Stomach (tissue), 9 donors: ENCODE data around the gene SLC37A1. TPM values are rescaled to one million over a fixed set of nuclear protein-coding genes. Genes with fewer than 3 reads are reported as not detected.
"Not testable (repeated sequence)": the region's sequence is repeated elsewhere in the genome, so short reads cannot be mapped to it uniquely, and the experiment has no call there.

Experiments used
- DNase-seq, 2 donors: peaks; one replicate each; pipeline versions ENCODE4 v3.0.0 to v3.0.0-alpha.2; 2013 to 2019
- H3K27ac ChIP-seq, 5 donors: fragments of 200-600 bp in 4 of 5; sonication (generic) in 4 of 5; one replicate each; pipeline ENCODE4 v1.5.1; 2013 to 2019; ENCODE audit warnings: mild to moderate bottlenecking in 1 of 5, moderate library complexity in 1 of 5
- H3K27me3 ChIP-seq, 3 donors: fragments of 200-600 bp; sonication (generic); one replicate each; pipeline ENCODE4 v1.5.1; 2017 to 2019; ENCODE audit warnings: mixed run types in 1 of 3
- H3K36me3 ChIP-seq, 4 donors: fragments of 200-600 bp; sonication (generic); 1 replicate in 3 of 4; 2 replicates in 1 of 4; pipeline ENCODE4 v1.5.1; 2016 to 2019
- H3K4me1 ChIP-seq, 4 donors: fragments of 200-600 bp; sonication (generic); one replicate each; pipeline ENCODE4 v1.5.1; 2016 to 2019
- H3K4me3 ChIP-seq, 4 donors: fragments of 200-600 bp; sonication (generic) in 3 of 4; one replicate each; pipeline ENCODE4 v1.5.1; 2016 to 2019; ENCODE audit warnings: mild to moderate bottlenecking in 1 of 4
- H3K9me3 ChIP-seq, 4 donors: fragments of 200-600 bp; sonication (generic); one replicate each; pipeline ENCODE4 v1.5.1; 2016 to 2019
- CTCF ChIP-seq, 7 experiments: fragments of 450-650 bp in 4 of 7; fragments of 200-600 bp in 3 of 7; sonication (generic) in 3 of 7; IDR thresholded peaks; one replicate each; pipeline ENCODE4 v1.5.1; 2016 to 2019; ENCODE audit warnings: antibody characterized with exemption in 7 of 7, control low read depth in 2 of 7, mild to moderate bottlenecking in 1 of 7
- EP300 ChIP-seq: sonication (generic); formaldehyde crosslinking; IDR thresholded peaks from one replicate; pipeline ENCODE4 v1.6.1; 2017; ENCODE audit warnings: antibody characterized with exemption
- POLR2A ChIP-seq, 4 donors: fragments of 450-650 bp; IDR thresholded peaks; one replicate each; pipeline ENCODE4 v1.6.1; 2016; ENCODE audit warnings: antibody characterized with exemption in 4 of 4, control low read depth in 2 of 4, mild to moderate bottlenecking in 1 of 4, moderate library complexity in 1 of 4
- POLR2AphosphoS5 ChIP-seq, 3 donors: sonication (generic); formaldehyde crosslinking; IDR thresholded peaks; one replicate each; pipeline ENCODE4 v1.6.1; 2016; ENCODE audit warnings: antibody characterized with exemption in 3 of 3
- WGBS, 5 donors: extraction: QIAGEN DNeasy Blood & Tissue Kit in 3 of 5; methylation state at CpG; one replicate each; pipeline versions ENCODE4 v1.1.5 to v1.1.7; 2013 to 2018; 5-methylcytosine and 5-hydroxymethylcytosine counted together
- intact Hi-C: fragments of 100-400 bp; cut with DNase I; formaldehyde crosslinking; loops from one replicate; pipeline ENCODE4 v1.15.1; 2023; ENCODE audit warnings: low total_unique reads
- polyA plus RNA-seq, 3 donors: library from polyadenylated mRNA; stranded (reverse); fragments of 200-250 nt; gene quantifications; one replicate each; pipeline ENCODE4 v1.2.3, GENCODE V29; 2013
- total RNA-seq, 5 donors: library from RNA; depleted of rRNA; stranded (reverse); fragments of >200 nt; gene quantifications; one replicate each; pipeline versions ENCODE4 v1.1.0 to v1.2.3, GENCODE V29; 2014 to 2016
- donor health status: healthy with polysubstance abuse.
- donor health status: Bipolar disorder and iron deficiency.
- donor health status: healthy.

SLC37A1 gene
- total and polyA plus RNA-seq, 8 donors = 9.8 to 72.9 (median 18.1) TPM

DNA sequence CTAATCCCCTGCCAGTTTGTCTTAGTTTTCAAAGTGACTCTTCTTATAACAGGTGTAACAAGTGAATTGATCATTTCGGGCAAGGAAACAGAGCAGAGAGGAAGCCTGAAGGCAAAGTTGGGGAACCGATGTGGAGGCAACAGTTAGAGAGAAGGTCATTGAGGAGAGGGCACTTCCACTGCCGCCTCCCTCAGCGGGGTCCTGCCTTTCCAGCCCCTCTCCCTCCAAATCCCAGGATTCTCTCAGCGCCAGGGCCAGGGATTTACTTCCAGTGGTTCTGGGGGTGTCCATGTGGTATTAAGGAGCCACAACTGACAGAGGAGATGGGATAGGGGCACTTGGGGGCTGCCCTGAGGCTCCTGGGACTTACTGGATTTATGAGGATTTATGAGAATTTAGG is 100.1 kb downstream of the SLC37A1 start:
- TF ChIP-seq POLR2AphosphoS5 (IDR thresholded peaks at IDR 0.05) (no peak), EP300 (no peak), POLR2A (IDR thresholded peaks at IDR 0.05) (no peak), CTCF (IDR thresholded peaks at IDR 0.05) (no peak)
- H3K4me1 ChIP-seq = peaks cover 0 to 16% (median 8%) of the 10 kb centered on the region in 4 donors
- peaks cover 3 to 28% (median 15%) of the 10 kb centered on the region in 3 donors for H3K27me3 ChIP-seq
- no peaks in the 10 kb centered on the region for H3K36me3 ChIP-seq
- peaks cover 0 to 8% (median 0%) of the 10 kb centered on the region in 4 donors for H3K9me3 ChIP-seq
- no peak overlapping the region for H3K4me3 ChIP-seq
- no peak overlapping the region for H3K27ac ChIP-seq
- DNase-seq = no peak
- WGBS, 5 donors = 91 to 96% (median 92%) methylated on average over 5 of the region's 5 CpGs
- intact Hi-C loops = no loop called here

- H3K27me3 ChIP-seq = peaks cover 3 to 34% (median 16%) of the 10 kb centered on the region in 3 donors
- H3K27ac ChIP-seq = no peak overlapping the region
- WGBS, 5 donors = 65 to 81% (median 71%) methylated on average over 9 of the region's 9 CpGs
- H3K4me1 ChIP-seq = peaks cover 0 to 16% (median 8%) of the 10 kb centered on the region in 4 donors
- H3K36me3 ChIP-seq = no peaks in the 10 kb centered on the region
- no peak for DNase-seq
- TF ChIP-seq EP300 (no peak), POLR2AphosphoS5 (IDR thresholded peaks at IDR 0.05) (no peak), CTCF (IDR thresholded peaks at IDR 0.05) (no peak), POLR2A (IDR thresholded peaks at IDR 0.05) (no peak)
- intact Hi-C loops = no loop called here
- H3K4me3 ChIP-seq = no peak overlapping the region
- H3K9me3 ChIP-seq = peaks cover 0 to 8% (median 0%) of the 10 kb centered on the region in 4 donors
These were observed 100.7 kb downstream of the SLC37A1 start for GRCh38 chr21:42614396-42614795.

DNA sequence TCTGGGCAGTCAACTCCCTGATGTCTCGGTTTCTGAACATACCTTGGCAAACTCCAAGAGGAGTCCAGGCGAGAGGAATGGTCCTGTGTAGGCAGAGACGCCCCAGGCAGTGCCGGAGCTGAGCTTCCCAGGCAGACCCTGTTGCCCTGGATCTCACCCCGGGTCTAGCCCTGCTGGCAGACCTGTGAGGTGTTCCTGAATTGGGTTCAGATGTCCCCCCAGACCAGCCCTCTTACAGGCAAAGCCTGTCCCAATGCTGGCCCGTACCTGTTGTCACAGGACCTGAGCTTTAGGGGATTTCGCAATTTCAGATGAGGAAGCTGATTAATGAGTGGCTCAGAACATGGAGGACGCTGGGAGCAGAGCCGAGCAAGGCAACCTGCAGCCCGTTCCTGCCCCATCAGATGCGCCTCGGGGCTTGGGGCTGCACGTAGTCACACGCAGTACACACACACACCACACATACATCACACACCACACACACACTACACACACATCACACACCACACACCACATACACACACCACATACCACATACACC is 101.2 kb downstream of the SLC37A1 start:
- Histone ChIP-seq H3K27me3 (peaks cover 3 to 39% (median 20%) of the 10 kb centered on the region in 3 donors), H3K4me1 (peaks cover 0 to 16% (median 8%) of the 10 kb centered on the region in 4 donors), H3K36me3 (no peaks in the 10 kb centered on the region), H3K27ac (no peak overlapping the region), H3K9me3 (peaks cover 0 to 8% (median 0%) of the 10 kb centered on the region in 4 donors), H3K4me3 (no peak overlapping the region)
- peak; percentile 49 to 72 for DNase-seq
- 20 to 33% (median 25%) methylated on average over 7 to 14 of the region's 14 CpGs for WGBS, 5 donors
- no peak for TF ChIP-seq POLR2AphosphoS5 (IDR thresholded peaks at IDR 0.05)
- no peak for TF ChIP-seq POLR2A (IDR thresholded peaks at IDR 0.05)
- no peak for TF ChIP-seq CTCF (IDR thresholded peaks at IDR 0.05)
- no peak for TF ChIP-seq EP300
- intact Hi-C loops = no loop called here

GRCh38 chr21:42615377-42615776 is 101.7 kb downstream of the SLC37A1 start:
- DNase-seq, intact Hi-C loops, H3K36me3 ChIP-seq, H3K27ac ChIP-seq, H3K9me3 ChIP-seq, H3K4me3 ChIP-seq: not testable (repeated sequence)
- 40 to 73% (median 60%) methylated on average over 1 to 5 of the region's 5 CpGs for WGBS, 5 donors
- Histone ChIP-seq H3K27me3 (peaks cover 3 to 44% (median 20%) of the 10 kb centered on the region in 3 donors), H3K4me1 (peaks cover 0 to 16% (median 8%) of the 10 kb centered on the region in 4 donors)

GRCh38 chr21:42615924-42616323 is 102.3 kb downstream of the SLC37A1 start:
- 54 to 63% (median 59%) methylated on average over 3 of the region's 3 CpGs for WGBS, 5 donors
- Histone ChIP-seq H3K27ac (no peak overlapping the region), H3K36me3 (no peaks in the 10 kb centered on the region), H3K27me3 (peaks cover 3 to 49% (median 20%) of the 10 kb centered on the region in 3 donors), H3K4me3 (no peak overlapping the region), H3K4me1 (peaks cover 0 to 16% (median 8%) of the 10 kb centered on the region in 4 donors), H3K9me3 (peaks cover 0 to 8% (median 0%) of the 10 kb centered on the region in 4 donors)
- no peak for DNase-seq
- TF ChIP-seq POLR2AphosphoS5 (IDR thresholded peaks at IDR 0.05) = no peak
- TF ChIP-seq POLR2A (IDR thresholded peaks at IDR 0.05) = no peak
- no peak for TF ChIP-seq CTCF (IDR thresholded peaks at IDR 0.05)
- no peak for TF ChIP-seq EP300
- intact Hi-C loops = no loop called here
